NCI-H345 (cell line): Measurements from ENCODE around the gene SLIT1.
A peak's percentile ranks its signal among the peaks of the same experiment; 100 is the strongest.

Experiments
- DNase-seq: peaks from one replicate; lab custom pipeline; 2025; lab: John Stamatoyannopoulos, UW

Gene SLIT1

DNA sequence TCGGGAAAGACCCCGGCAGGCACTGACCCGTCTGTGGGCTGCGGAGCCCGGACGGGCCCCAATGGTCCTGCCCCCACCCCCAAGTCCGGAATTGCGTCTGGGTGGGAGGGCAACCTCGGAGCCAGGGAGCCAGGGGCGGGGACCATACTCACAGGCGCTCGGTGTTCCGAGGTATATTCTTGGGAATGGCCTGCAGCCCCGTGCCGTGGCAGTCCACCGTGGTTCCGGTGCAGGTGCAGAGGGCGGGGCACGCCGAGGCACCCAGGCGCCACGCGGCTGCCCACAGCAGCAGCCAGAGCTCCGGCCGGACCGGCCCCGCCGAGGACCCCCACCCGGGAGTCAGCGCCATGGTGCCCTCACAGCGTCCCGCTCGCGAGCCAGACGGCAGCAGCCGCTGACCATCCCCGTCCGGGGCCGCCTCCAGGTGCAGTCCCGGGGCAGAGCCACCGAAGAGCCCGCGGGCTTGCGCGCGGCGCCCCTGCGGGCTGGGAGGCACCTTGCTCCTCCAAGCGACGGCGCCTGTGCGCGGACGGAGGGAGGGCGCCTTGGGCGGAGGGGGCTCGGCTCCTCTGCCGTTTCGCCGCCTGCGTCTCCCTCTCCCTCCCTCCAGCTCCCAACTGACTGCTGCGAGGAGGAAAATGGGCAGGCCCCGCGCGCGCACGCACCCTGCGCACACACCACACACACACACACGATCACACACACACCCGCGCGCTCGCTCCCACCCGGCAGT, at the start of gene SLIT1:
Gene SLIT1 (minus strand): TSS at position 634 of the 733 bp plus-strand sequence. CDS start 285 bp downstream, at position 349.
- no peak for DNase-seq

DNA sequence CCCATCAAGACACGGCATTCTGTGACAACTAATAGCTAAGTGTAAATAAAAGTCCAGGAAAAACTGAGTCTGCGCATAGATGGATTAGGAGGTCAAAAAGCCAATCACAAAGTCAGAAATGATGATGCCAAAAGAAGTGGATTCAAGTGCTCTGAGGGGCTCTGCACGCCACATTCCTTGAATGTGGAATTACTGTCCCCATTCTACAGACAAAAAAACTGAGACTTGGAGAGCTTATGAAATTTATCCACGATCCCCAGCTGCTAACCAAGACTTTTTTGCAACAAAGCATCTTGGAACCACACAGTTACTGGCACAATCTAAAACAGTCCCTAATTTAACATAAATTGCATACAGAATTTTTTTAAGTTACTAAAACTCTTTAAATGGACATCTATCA, 49.6 kb upstream of the SLIT1 start:
- no peak for DNase-seq

DNA sequence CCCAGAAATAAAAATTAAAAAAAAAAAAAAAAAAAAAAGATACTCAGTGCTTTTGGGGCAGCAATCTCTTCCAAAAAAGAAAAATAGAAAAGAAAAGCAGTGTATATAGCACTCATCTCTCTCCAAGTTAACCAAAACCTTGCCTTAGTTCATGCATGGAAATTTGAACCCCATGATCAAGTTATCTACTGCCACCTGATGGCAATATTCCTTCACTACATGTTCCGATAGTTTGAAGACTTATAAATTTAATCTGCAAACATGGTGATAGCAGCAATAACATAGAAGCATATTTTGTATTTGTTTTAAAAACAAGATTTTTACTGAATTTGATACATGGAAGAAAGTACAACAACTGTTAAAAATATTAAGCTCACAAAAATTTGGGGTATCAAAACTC, 48.6 kb upstream of the SLIT1 start:
- peak; percentile 21 for DNase-seq

DNA sequence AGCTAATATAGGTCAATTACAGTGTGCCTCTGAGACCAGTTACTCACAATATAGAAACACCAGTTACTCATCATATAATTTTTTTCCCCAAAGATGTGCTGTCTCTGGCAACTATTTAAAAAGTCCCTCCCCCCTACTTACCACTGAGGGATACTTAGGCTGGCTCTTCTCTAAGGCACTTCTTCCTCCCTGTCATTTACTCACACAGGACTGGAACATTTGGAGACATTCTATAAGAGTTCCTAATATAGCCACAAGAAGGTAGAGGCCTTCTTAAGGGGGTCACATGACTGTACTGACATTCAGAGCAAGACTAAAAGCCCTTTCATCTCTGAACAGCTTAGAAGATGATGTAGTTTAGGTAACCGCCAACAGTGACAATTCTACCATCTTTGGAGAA, 44.4 kb upstream of the SLIT1 start:
- DNase-seq: no peak

DNA sequence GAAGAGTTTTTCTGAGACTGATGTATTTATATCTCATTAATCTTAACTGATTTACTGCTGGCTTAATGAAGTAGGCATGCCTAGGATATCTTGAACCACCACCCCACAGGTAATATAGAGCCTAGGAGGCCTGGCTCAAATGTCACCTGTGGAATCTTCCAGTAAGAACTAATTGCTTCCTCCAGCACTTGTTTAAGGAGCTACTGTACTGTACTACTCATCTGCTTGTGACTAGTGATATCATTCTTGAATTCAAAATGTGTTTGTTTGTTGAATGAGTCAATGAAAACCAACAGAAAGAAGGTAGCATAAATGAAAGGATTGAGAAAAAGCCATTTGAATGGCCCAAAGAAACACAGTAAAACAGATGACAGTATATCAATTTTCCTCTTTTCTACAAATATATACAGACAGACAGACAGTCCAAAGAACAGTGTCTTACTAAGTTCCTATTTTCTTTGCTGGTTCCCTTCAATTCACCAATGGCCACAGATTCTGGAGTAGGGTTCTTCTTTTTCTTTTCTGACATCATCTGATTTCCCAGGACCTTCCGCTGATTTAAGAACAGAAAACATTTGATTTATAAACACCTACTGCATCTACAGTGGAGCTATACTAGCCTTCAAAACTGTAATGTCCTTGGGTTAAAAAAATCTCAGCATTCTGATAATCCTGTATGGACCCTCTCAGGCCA, 43.7 kb upstream of the SLIT1 start:
- DNase-seq: no peak

DNA sequence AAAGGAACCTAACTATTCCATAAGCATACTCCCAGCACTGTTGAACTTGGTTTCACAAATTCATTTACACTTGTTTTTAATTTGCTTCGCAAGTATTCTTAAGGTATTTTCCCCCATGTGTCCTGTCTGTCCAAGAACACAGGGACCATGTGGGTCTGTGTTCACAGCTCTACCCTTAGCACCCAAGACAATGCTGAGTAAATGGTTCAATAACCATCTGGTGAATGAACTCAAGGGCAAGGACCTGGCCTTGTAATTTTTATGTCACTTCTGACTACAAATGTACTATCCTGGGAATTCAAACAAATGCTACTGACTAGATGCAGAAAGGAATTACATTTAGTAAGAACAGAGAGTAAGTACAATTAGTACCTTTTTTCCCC, 43.0 kb upstream of the SLIT1 start:
- no peak for DNase-seq

DNA sequence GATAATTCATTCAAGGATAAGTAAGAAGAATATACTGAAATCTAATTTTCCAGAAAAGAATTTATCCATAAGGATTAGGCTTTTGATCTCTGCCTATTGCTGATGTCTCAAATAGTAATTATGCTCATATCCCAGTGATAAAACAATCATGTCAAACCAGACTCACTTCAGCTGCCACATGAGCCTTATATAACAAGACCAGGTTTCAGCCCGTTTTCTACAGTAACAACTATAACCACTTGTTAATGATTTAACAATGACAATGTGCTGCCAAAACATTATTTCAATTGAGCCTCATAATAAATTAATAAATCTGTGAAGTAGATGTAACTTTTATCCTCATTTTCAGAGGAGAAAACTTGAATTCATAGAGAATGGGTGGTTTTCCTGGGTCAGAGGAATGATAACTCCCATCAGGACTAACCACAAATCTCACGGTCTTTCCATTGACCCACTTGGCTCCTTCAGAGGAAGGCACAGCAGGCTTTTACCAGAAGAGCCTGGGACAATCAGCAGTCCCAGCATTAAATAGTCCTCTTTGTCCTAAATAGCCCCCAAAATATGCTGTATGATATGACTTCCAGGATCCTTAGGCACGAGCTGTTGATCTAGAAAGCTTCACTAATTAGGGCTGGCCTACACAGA, 42.5 kb upstream of the SLIT1 start:
- DNase-seq: no peak

DNA sequence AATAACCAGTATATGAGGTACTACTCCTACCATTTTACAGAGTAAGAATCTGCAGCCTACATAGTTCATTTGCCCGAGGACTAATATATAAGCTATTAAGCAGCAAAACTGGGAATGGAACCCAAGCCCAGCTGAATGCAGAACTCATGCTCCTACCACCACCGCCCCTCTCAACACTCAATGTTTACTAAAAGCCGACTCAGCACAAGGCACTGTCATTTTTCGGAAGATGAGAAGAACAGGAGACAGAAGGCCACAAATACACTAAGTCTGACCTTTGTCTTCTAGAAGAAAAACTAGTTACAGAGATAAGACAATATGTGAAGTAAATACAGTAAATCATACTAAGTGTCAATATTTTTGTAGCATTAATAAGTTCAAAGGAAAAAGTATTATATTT, 40.6 kb upstream of the SLIT1 start:
- no peak for DNase-seq

DNA sequence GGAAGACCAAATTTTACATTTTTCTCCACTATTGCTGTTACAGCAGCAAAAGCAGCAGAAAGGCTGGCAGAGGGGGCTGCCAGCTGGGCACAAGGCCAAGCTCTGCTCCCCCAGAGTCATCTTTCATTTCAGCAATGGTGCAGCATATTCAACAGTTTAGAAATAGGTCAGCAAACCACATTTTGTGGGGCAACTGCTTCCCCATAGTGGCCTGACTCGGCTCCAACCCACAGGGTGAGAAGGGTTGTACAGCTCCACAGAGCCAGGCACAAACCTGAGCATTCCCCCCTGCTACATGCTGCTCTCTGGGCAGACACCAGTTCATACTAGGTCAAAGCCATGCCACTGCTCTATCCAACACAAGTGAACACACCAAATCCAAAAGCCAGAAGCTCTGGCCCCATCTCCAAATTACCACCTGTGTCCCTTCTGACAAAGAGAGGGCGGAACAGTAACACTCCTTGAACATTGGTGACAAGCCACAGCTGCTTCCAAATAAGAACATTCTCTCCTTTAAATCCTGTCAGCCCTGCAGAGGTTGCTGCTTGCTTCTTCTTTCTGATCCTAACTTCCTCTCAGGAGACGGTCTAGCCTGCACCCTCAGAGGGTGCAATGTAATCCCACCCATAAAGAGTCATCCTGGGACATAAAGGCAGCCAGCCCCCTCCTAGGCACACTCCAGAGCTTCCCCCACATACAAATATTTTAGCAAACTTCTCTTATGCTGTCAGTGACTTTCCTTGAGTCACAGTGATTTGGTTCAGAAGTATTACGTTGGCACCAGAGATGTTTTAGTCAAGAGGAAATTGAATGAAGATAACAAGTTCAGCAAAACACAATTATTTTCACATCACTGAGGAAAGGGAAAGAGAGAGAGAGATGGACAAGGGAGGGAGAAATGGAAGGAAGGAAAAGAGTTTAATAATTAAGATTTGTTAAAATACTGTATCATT, 39.0 kb upstream of the SLIT1 start:
- DNase-seq: no peak

DNA sequence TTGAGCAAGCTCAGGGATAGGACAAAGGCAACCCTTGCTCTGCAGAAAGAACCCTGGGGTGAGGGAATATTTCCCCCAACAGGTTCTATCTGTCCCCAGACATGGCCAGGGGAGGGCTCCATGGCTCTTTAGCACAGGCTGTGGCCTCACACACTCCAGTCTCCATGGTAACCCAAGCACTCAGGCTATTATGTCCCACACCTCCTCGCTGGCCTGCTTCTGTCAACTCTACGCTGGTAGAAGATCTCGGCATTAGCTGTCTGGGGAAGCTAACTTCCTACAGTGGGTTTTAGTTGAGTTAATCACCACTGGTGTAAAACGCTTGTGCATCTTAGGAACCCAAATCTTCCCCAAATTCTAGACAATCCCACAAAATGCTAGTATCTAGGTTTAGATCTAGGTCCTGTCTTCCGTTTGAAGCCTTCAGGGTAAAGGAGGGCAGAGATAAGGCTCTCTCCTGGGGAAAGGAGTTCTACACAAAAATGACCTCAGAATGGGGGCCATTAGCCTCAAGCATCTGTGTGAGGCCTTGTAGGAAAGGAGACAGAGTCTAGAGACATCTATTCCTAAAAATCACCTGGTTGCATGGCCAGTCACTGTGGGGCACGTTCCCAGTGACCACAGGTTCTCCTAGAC, 36.7 kb upstream of the SLIT1 start:
- DNase-seq: no peak

DNA sequence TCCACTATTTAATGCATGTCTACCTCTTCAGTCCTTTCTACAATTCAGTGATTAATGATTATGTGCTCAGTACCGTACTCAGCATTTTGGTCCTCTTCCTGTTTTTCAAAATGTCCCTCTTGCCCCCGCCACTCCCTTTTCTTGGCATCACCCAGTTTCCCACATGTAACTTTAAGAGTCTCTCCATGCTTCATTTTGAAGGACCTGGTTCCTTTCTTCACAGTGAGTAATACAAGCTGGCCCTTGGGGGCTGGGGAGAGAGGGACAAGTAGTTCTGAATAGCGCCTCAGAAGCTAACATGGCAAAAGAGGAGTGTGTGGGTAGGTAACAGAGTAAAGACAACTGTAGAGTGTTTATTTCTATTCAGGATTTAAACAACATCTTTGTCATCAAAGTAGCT, 34.6 kb upstream of the SLIT1 start:
- DNase-seq: no peak

DNA sequence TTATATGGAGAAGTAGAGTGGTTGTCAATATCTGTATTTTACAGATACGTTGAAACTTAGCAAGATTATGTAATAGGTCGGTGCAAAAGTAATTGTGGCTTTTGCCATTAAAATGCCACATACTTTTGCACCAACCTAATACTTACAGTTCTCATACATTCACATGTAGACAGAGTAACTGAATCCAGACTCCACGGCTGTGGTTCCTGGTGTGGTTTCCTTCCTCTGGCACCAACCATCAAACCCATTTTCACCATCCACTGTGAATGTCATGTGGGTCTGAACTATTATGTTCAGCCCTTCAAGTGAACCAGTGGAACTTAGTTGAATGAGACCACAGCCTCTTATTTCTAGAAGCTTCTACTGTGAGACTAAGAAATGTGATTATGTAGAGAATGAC, 31.5 kb upstream of the SLIT1 start:
- DNase-seq: no peak

DNA sequence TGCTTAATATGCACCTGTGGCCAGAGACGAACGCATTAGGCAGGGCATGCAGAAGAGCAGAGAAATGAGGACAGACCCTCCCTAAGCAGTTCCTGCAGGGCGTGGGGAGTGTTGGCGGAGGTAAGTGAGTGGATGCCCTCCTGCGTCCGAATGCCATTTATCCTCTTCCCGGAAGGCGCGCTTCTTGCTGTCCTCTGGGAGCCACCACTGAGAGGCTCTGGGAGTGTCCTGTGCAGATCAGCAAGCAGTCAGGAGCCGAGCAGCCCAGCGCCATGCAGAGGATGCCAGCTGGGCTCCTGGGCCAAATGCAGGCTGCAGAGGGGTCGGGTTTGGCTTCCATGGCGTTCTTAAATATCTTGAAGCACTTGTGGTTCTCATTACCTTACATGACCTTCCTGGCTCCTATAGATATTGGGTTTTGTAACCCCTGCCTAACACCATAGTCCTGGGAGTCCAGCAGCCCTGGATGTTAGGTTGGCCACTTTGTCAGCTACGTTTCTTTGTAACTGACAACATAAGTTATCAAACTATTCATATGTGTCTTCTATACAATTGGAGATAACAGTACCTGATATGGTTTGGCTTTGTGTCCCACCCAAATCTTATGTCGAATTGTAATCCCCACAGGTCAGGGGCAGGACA, 30.0 kb upstream of the SLIT1 start:
- no peak for DNase-seq

DNA sequence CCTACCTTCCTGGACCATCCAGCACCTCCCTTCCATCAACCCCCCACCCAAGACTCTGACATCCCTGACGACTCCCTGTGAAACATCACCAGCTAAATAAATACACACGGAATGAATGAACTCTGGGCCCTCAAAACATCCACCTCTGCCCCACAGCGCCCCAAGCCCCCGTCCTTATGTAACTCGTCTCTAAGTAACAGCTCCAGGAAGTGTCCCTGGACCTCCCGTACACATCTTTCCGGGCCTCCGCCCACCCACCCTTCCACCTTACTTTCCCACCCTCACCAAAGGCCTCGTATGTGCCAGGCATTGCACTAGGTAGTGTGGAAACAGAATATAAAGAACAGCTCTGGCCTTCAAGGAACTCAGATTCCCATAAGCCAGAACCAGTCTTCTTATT, 27.7 kb upstream of the SLIT1 start:
- no peak for DNase-seq

DNA sequence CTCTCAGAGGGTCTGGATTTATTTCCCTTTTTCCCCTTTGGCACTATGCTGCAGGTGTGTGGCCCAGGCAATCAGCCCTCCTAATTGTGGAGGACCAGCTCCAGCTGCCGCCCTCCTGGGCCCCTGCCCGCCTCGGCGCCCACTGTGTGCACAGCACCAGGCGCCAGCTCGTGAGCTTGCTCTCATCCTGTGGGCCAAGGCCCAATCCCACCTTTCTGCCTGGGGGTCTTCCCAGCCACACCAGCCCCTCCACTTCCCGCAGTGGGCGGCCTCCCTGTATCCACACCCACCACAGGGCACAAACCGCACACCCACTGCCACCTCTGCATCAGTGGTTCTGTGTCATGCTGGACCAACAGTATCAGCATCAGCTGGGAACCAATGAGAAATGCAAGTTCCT, 25.5 kb upstream of the SLIT1 start:
- DNase-seq: no peak

DNA sequence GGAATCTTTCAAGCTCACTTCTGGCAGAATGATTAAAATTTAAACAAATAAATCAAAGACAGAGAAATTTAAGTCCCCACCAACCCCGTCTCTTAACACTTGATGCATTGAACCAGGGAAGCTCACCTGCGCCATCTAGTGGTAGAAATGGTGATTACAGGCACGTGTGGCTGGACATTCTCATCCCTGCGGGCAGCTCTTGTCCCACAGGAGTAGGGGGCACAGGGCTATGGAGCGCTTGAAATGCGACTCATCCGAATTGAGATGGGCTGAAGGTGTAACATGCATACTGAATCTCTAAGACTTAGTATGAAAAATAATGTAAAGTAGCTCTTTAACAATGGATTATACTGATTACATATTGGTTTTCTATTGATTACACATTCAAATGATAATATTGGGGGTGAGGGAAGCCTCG, 24.8 kb upstream of the SLIT1 start:
- DNase-seq: peak; percentile 45

DNA sequence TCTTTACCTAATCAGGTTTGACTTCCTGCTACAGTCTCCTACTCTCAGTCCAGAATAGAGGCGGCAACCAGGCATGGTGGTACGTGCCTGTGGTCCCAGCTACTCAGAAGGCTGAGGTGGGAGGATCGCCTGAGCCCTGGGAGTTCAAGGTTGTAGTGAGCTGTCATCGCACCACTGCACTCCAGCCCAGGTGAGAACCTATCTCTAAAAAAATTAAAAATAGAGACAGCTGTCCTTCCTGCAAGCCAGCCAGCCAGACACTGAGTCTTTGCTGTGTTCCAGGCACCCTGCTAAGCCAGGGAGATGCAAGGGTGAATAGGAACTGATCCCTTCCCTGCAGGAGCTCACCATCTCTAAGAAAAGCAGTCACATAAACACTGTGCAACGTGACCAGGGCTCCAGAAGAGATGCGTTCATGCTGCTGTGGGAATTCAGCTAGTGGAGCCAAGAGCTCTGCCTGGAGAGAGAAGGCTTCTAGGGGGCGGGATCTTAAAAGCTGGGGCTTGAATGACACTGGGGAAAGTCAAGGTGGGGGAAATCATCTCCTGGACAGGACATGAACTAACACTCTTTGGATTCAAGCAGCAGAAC, 22.1 kb upstream of the SLIT1 start:
- DNase-seq: peak; percentile 38

DNA sequence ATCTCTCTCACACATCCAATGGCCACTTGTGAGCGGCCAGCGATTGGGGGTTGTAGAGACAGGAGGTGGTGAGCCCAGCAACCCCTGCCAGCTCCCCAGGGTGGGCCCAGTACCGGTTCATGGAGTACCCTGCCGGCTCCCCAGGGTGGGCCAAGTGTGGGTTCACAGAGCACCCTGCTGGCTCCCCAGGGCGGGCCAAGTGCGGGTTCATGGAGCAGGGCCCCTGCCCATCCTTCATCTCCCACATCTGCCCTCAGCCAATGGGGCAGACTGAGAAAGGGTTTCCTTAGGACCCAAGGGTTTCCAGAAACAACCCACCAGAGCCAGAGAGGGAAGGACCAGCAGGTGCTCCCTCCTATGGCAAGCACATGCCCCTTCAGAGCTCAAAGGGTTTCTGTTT, 21.4 kb upstream of the SLIT1 start:
- DNase-seq: no peak

DNA sequence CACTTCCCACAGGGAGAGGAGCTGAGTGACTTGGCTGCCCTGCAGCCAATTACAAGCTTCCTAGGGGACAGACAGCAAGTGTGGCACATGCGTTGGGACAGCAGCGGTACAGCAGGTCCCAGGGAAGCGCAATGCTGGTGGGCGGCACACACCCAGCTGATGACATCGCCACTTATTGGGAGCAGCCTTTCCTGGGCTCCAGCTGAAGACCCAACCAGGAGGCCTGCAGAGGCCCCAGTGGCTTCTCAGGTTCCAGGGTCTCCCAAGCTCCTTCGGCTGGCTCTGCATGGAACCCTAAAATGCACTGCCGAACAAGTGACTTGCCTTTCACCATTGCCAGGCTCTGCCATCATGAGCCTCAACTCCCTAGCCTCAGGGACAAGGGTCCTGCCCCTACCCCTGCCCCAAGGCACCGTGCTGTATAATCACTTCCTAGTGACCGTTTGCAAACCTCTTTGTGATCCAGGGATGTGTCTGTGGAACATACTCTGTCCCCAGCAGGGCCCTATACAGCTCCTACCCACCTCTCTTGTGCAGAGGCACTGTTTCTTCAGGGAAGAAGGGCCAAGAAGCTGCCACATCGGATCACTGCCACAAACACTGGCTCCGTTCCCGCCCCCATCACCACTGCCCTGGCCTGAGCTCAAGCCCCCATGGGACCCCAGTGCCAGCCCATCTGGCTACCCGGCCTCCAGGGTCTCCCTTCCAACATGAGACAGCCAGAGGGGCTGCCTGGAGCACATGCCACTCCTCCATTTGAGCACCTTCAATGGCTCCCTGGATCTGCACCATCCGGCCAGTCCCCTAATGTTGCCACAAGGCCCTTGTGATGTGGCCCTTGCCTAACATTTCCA, 19.3 kb upstream of the SLIT1 start:
- no peak for DNase-seq

DNA sequence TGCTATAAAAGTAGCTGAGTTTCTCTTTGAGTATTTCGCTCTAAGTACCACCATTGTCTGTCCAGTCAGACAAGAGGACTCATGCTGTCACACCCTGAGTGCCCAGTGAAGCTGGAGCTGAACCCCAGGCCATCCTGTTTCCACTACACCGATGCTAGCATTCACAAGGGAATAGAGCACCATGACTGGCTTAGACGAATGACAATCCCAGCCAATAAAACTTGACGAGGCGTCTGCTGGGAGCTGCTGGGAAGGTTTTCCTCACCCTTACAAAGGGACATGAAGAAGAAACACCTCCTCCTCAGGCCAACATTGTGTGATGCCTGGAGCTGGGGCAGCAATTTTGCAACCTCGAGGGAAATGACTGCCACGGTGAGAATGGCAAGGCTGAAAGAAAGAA, 17.5 kb upstream of the SLIT1 start:
- DNase-seq: no peak
